Esophagus squamous epithelium (tissue), 4 donors: Measurements from ENCODE around the gene WSB1.

Experiments used
- POLR2A ChIP-seq, 4 donors: fragments of 450-650 bp; IDR thresholded peaks; one replicate each; pipeline ENCODE4 v1.6.1; 2017; ENCODE audit warnings: antibody characterized with exemption in 4 of 4, mild to moderate bottlenecking in 4 of 4, moderate library complexity in 3 of 4
- TF ChIP-seq, protein P1 (sequence below), 6 experiments: fragments of 450-650 bp in 4 of 6; fragments of 200-600 bp in 2 of 6; sonication (generic) in 2 of 6; IDR thresholded peaks; one replicate each; pipeline ENCODE4 v1.5.1; 2016 to 2019; ENCODE audit warnings: antibody characterized with exemption in 6 of 6, mild to moderate bottlenecking in 4 of 6, moderate library complexity in 4 of 6

DNA sequence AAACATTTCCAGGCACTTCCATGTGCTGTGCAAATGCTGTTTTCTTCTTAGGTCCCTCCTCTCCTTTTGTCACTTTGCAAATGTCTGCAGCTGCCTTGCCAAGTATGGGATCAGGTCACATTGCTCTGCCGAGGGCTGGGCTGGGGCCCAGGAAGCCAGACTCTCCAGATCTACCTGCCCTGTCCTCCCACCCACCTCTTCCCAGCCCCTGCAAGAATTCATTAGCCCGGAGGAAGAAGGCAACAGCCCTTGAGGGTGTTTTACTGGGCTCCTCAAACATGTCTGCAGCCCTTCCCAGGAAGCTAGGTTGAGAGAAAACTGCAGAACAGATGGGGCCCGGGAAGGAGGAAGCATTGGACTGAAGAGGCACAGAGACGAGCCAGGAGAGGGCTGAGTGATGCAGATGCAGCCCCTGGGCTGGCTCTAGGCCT is 47.1 kb downstream of the WSB1 start:
- TF ChIP-seq, protein P1, sequence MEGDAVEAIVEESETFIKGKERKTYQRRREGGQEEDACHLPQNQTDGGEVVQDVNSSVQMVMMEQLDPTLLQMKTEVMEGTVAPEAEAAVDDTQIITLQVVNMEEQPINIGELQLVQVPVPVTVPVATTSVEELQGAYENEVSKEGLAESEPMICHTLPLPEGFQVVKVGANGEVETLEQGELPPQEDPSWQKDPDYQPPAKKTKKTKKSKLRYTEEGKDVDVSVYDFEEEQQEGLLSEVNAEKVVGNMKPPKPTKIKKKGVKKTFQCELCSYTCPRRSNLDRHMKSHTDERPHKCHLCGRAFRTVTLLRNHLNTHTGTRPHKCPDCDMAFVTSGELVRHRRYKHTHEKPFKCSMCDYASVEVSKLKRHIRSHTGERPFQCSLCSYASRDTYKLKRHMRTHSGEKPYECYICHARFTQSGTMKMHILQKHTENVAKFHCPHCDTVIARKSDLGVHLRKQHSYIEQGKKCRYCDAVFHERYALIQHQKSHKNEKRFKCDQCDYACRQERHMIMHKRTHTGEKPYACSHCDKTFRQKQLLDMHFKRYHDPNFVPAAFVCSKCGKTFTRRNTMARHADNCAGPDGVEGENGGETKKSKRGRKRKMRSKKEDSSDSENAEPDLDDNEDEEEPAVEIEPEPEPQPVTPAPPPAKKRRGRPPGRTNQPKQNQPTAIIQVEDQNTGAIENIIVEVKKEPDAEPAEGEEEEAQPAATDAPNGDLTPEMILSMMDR (IDR thresholded peaks at IDR 0.05): no peak
- TF ChIP-seq POLR2A (IDR thresholded peaks at IDR 0.05): no peak
